ENCODE measurements around the gene AR.

GRCh38 chrX:67524950-67525691, 18.7 kb upstream of the AR start:
- TF ChIP-seq CTCF (IDR thresholded peaks at IDR 0.05) = no peak
- no peak for TF ChIP-seq POLR2A (IDR thresholded peaks at IDR 0.05)
- no peak for TF ChIP-seq EP300 (IDR thresholded peaks at IDR 0.05)
- TF ChIP-seq POLR2AphosphoS5 (IDR thresholded peaks at IDR 0.05) = no peak

Measured in suprapubic skin (tissue), 4 donors.